ENCODE results near the gene SNX21. TPM values are rescaled to one million over a fixed set of nuclear protein-coding genes. Genes with fewer than 3 reads are reported as not detected.

The SNX21 gene
- total and polyA plus RNA-seq, 2 donors (not counting 1 experiment from before 2014, with no cell fraction given), result 2.2 to 2.4 TPM

DNA sequence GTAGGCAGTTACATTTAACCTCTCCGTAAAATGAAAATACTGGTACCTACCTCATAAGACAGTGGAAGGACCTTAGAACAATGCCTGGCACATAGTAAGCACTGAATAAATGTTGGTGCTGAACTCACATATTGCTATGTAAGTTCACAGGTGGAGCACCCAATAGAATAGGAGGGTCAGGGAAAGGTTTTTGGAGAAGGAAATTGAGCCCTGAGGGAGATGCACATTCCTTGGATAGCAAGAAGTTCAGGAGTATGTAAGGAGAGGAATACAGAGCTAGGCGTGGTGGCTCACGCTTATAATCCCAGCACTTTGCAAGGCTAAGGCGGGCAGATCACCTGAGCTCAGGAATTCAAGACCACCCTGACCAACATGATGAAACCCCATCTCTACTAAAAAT is 14.1 kb upstream of the SNX21 start:
- Histone ChIP-seq H3K9ac (ENCODE audit: low read length) (no peak overlapping the region), H3K9me3 (ENCODE audit: control extremely low read depth in 1 of 3, control insufficient read depth in 2 of 3, insufficient read depth in 1 of 3, low read length in 2 of 3) (peaks cover 0 to 2% (median 0%) of the 10 kb centered on the region in 3 donors), H3K4me2 (replicated peaks; ENCODE audit: low read depth, low read length, poor library complexity, severe bottlenecking) (no peak overlapping the region), H3K79me2 (ENCODE audit: control insufficient read depth, insufficient read depth, low read length) (no peaks in the 10 kb centered on the region), H3K4me3 (ENCODE audit: control extremely low read depth in 1 of 5, extremely low read depth in 1 of 5, insufficient read depth in 1 of 5, low read depth in 2 of 5, low read length in 4 of 5) (no peak overlapping the region), H2AFZ (ENCODE audit: insufficient read depth, low read depth, low read length, poor library complexity, severe bottlenecking) (no peak overlapping the region), H3K27ac (ENCODE audit: low read length in 2 of 2) (no peak overlapping the region), H3K36me3 (replicated peaks in 1 of 2; ENCODE audit: control extremely low read depth in 1 of 2, control insufficient read depth in 1 of 2, extremely low read depth in 1 of 2, insufficient read depth in 2 of 2, low read length in 1 of 2) (no peaks in the 10 kb centered on the region), H3K4me1 (ENCODE audit: control insufficient read depth in 2 of 2, insufficient read depth in 2 of 2, low read length in 2 of 2) (peaks cover 17 to 22% of the 10 kb centered on the region in 2 donors), H3K27me3 (replicated peaks in 1 of 4; ENCODE audit: control extremely low read depth in 1 of 4, control insufficient read depth in 3 of 4, insufficient read depth in 4 of 4, low read length in 3 of 4) (peaks cover 0 to 21% (median 9%) of the 10 kb centered on the region in 4 experiments), H4K20me1 (ENCODE audit: control insufficient read depth, insufficient read depth, low read length, poor library complexity, severe bottlenecking) (no peaks in the 10 kb centered on the region)
- peaks cover 18% of the 10 kb centered on the region for H3K4me1 Mint-ChIP-seq
- POLR2A ChIA-PET, result no interaction called here
- no peak overlapping the region for H3K27ac Mint-ChIP-seq
- peaks cover 23% of the 10 kb centered on the region for H3K27me3 Mint-ChIP-seq
- ATAC-seq (ENCODE audit: low read depth) (no peak), DNase-seq (no peak)
- no peaks in the 10 kb centered on the region for H3K9me3 Mint-ChIP-seq (ENCODE audit: insufficient read depth)
- WGBS (ENCODE audit: insufficient coverage), result no CpG with 5 or more reads among the region's 4 CpGs
- no peak overlapping the region for H3K4me3 Mint-ChIP-seq
- CTCF ChIA-PET, result no interaction called here
- TF ChIP-seq, protein P1, sequence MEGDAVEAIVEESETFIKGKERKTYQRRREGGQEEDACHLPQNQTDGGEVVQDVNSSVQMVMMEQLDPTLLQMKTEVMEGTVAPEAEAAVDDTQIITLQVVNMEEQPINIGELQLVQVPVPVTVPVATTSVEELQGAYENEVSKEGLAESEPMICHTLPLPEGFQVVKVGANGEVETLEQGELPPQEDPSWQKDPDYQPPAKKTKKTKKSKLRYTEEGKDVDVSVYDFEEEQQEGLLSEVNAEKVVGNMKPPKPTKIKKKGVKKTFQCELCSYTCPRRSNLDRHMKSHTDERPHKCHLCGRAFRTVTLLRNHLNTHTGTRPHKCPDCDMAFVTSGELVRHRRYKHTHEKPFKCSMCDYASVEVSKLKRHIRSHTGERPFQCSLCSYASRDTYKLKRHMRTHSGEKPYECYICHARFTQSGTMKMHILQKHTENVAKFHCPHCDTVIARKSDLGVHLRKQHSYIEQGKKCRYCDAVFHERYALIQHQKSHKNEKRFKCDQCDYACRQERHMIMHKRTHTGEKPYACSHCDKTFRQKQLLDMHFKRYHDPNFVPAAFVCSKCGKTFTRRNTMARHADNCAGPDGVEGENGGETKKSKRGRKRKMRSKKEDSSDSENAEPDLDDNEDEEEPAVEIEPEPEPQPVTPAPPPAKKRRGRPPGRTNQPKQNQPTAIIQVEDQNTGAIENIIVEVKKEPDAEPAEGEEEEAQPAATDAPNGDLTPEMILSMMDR (IDR thresholded peaks at IDR 0.05), result no peak
- TF ChIP-seq EZH2 (IDR thresholded peaks at IDR 0.05; ENCODE audit: borderline replicate concordance, insufficient read depth, low read depth, low read length, poor library complexity, severe bottlenecking), result no peak
- intact Hi-C loops (cut with micrococcal nuclease), result no loop called here

DNA sequence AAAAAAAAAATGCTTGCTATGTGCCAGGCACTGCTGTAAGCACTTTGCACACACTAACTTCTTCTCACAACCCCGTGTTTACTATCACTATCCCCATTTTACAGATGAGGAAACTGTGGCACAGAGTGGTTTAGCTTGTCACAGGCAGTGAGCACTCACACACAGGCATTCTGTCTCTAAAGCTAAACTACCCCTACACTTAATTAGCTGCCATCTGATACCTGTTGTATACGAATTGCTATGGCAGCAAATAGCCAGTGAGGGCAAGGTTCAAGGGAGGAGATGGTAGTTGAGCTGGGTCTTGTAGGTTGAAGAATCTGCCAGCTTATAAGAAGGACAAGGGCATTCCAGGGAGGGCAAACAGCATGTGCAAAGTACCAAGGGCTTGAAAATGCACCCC is 11.7 kb upstream of the SNX21 start:
- Histone ChIP-seq H2AFZ (ENCODE audit: insufficient read depth, low read depth, low read length, poor library complexity, severe bottlenecking) (no peak overlapping the region), H3K27ac (ENCODE audit: low read length in 2 of 2) (no peak overlapping the region), H3K9ac (ENCODE audit: low read length) (no peak overlapping the region), H3K4me3 (ENCODE audit: control extremely low read depth in 1 of 5, extremely low read depth in 1 of 5, insufficient read depth in 1 of 5, low read depth in 2 of 5, low read length in 4 of 5) (no peak overlapping the region), H3K4me2 (replicated peaks; ENCODE audit: low read depth, low read length, poor library complexity, severe bottlenecking) (no peak overlapping the region), H3K27me3 (replicated peaks in 1 of 4; ENCODE audit: control extremely low read depth in 1 of 4, control insufficient read depth in 3 of 4, insufficient read depth in 4 of 4, low read length in 3 of 4) (peaks cover 0 to 21% (median 9%) of the 10 kb centered on the region in 4 experiments), H4K20me1 (ENCODE audit: control insufficient read depth, insufficient read depth, low read length, poor library complexity, severe bottlenecking) (no peaks in the 10 kb centered on the region), H3K36me3 (replicated peaks in 1 of 2; ENCODE audit: control extremely low read depth in 1 of 2, control insufficient read depth in 1 of 2, extremely low read depth in 1 of 2, insufficient read depth in 2 of 2, low read length in 1 of 2) (no peaks in the 10 kb centered on the region), H3K4me1 (ENCODE audit: control insufficient read depth in 2 of 2, insufficient read depth in 2 of 2, low read length in 2 of 2) (peaks cover 17 to 23% of the 10 kb centered on the region in 2 donors), H3K79me2 (ENCODE audit: control insufficient read depth, insufficient read depth, low read length) (no peaks in the 10 kb centered on the region), H3K9me3 (ENCODE audit: control extremely low read depth in 1 of 3, control insufficient read depth in 2 of 3, insufficient read depth in 1 of 3, low read length in 2 of 3) (peaks cover 0 to 2% (median 0%) of the 10 kb centered on the region in 3 donors)
- Mint-ChIP-seq H3K4me3 (peak overlapping the region; percentile 2), H3K9me3 (ENCODE audit: insufficient read depth) (no peaks in the 10 kb centered on the region), H3K4me1 (peaks cover 21% of the 10 kb centered on the region), H3K27ac (no peak overlapping the region), H3K27me3 (peaks cover 23% of the 10 kb centered on the region)
- ChIA-PET POLR2A (interaction anchor here (0.6 kb wide), 1 partner anchor 285 kb away, joined by 4 read pairs; no protein-coding TSS in a partner anchor), CTCF (interaction anchor here (1.0 to 4.8 kb wide), 4 partner anchors 21 to 140 kb away, joined by 3 to 20 read pairs (median 3); no protein-coding TSS in a partner anchor)
- TF ChIP-seq EZH2 (IDR thresholded peaks at IDR 0.05; ENCODE audit: borderline replicate concordance, insufficient read depth, low read depth, low read length, poor library complexity, severe bottlenecking), result no peak
- TF ChIP-seq, protein P1 (IDR thresholded peaks at IDR 0.05), result no peak
- ATAC-seq (ENCODE audit: low read depth), result no peak
- WGBS (ENCODE audit: insufficient coverage), result 100% methylated on average over 1 of the region's 2 CpGs
- intact Hi-C loops (cut with micrococcal nuclease), result no loop called here
- no peak for DNase-seq
